ENCODE data around the gene CAMTA1. TPM values are rescaled to one million over a fixed set of nuclear protein-coding genes. Genes with fewer than 3 reads are reported as not detected.

The CAMTA1 gene
- total RNA-seq, 1 donor from 2014 or later = 114 TPM

- DNase-seq (ENCODE audit: low spot score) = no peak
- intact Hi-C loops (cut with DNase I) = no loop called here
These were observed 674.7 kb downstream of the CAMTA1 start for GRCh38 chr1:7459914-7460313.

GRCh38 chr1:7460807-7461206 lies 675.6 kb downstream of the CAMTA1 start:
- no peak for DNase-seq (ENCODE audit: low spot score)
- intact Hi-C loops (cut with DNase I) = no loop called here

GRCh38 chr1:7462617-7463016 lies 677.4 kb downstream of the CAMTA1 start:
- no peak for DNase-seq (ENCODE audit: low spot score)
- intact Hi-C loops (cut with DNase I) = no loop called here

GRCh38 chr1:7463526-7463925 lies 678.3 kb downstream of the CAMTA1 start:
- intact Hi-C loops (cut with DNase I) = no loop called here
- DNase-seq (ENCODE audit: low spot score) = no peak

GRCh38 chr1:7464736-7465135 lies 679.5 kb downstream of the CAMTA1 start:
- no peak for DNase-seq (ENCODE audit: low spot score)
- intact Hi-C loops (cut with DNase I) = no loop called here

- no peak for DNase-seq (ENCODE audit: low spot score)
- intact Hi-C loops (cut with DNase I) = no loop called here
These were observed 682.4 kb downstream of the CAMTA1 start for GRCh38 chr1:7467476-7468175.

GRCh38 chr1:7468248-7468647 lies 683.0 kb downstream of the CAMTA1 start:
- DNase-seq (ENCODE audit: low spot score) = no peak
- intact Hi-C loops (cut with DNase I) = no loop called here

- DNase-seq (ENCODE audit: low spot score) = no peak
- intact Hi-C loops (cut with DNase I) = no loop called here
These were observed 684.1 kb downstream of the CAMTA1 start for GRCh38 chr1:7469255-7469938.

- intact Hi-C loops (cut with DNase I) = no loop called here
These were observed 685.8 kb downstream of the CAMTA1 start for GRCh38 chr1:7470904-7471638.

GRCh38 chr1:7471836-7472235 lies 686.6 kb downstream of the CAMTA1 start:
- intact Hi-C loops (cut with DNase I) = no loop called here
- no peak for DNase-seq (ENCODE audit: low spot score)

More at GRCh38 chr1:7470904-7471638, 685.8 kb downstream of the CAMTA1 start:
- peak; percentile 80 for DNase-seq (ENCODE audit: low spot score)

- no peak for DNase-seq (ENCODE audit: low spot score)
- intact Hi-C loops (cut with DNase I) = no loop called here
These were observed 688.2 kb downstream of the CAMTA1 start for GRCh38 chr1:7473223-7474142.

- DNase-seq (ENCODE audit: low spot score) = no peak
- intact Hi-C loops (cut with DNase I) = no loop called here
These were observed 688.9 kb downstream of the CAMTA1 start for GRCh38 chr1:7474143-7474490.

- no peak for DNase-seq (ENCODE audit: low spot score)
- intact Hi-C loops (cut with DNase I) = no loop called here
These were observed 689.7 kb downstream of the CAMTA1 start for GRCh38 chr1:7474786-7475502.

- intact Hi-C loops (cut with DNase I) = no loop called here
- DNase-seq (ENCODE audit: low spot score) = no peak
These were observed 690.4 kb downstream of the CAMTA1 start for GRCh38 chr1:7475691-7476090.

GRCh38 chr1:7476402-7476801 lies 691.1 kb downstream of the CAMTA1 start:
- DNase-seq (ENCODE audit: low spot score) = no peak
- intact Hi-C loops (cut with DNase I) = no loop called here

- DNase-seq (ENCODE audit: low spot score) = no peak
- intact Hi-C loops (cut with DNase I) = no loop called here
These were observed 691.8 kb downstream of the CAMTA1 start for GRCh38 chr1:7476861-7477547.

GRCh38 chr1:7477593-7477992 lies 692.3 kb downstream of the CAMTA1 start:
- intact Hi-C loops (cut with DNase I) = no loop called here
- DNase-seq (ENCODE audit: low spot score) = no peak

- DNase-seq (ENCODE audit: low spot score) = no peak
- intact Hi-C loops (cut with DNase I) = no loop called here
These were observed 693.0 kb downstream of the CAMTA1 start for GRCh38 chr1:7478142-7478790.
